HL-60/S4 (cell line): ENCODE measurements around the gene MYO5B.
"Not testable (repeated sequence)": the region's sequence is repeated elsewhere in the genome, so short reads cannot be mapped to it uniquely, and the experiment has no call there.

ENCODE experiments used
- in situ Hi-C: fragments of 300-500 bp; cut with MboI; formaldehyde crosslinking; loops from 2 replicates; pipeline ENCODE4 v1.14.3; 2022; ENCODE audit warnings: low sequenced_read_pairs

Gene MYO5B

DNA sequence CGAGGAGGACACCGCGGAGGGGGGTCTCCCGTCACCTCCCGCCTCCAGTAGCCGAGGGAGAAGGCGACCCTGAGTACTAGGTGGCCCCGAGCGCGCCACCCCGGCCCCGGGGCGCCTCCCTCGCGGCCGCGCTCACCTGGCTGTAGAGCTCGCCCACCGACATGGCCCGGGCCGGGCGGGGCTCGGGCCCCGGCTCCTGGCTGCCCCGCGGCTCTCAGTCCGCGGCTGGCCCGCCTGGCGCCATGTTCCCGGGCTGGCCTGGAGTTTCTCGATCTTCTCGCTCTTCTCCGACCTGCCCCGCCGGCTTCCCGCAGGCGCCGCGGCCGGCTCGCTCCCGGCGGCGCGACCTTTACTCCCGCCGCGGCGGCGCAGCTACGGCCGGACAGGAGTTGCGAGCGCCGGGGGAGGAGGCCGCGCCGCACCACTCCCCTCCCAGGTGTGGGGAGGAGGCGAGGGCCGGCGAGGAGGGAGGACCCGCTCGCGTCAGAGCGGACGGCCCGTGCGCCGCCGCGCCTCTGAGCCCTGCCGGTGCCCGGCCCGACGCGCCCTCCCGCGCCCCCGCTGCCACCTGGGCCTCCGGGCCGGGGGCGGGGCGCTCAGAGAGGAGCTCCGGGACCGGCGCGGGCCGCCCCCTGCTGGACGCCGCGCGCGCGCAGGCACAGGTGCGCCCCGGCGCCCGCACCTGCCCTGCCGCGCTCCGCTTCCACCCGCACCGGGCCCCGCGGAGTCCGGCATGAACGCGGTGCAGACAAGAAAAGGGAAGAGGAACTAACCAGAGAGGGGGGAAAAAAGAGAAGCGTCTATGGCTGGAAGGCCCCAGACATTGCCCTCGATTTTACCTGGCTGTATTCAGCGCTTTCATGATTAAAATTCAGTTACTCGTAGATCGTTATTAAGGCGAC, at the start of gene MYO5B:
Gene MYO5B, minus strand, starts transcription at position 517 of the 902 bp plus-strand sequence. Its CDS starts 354 bp downstream, at position 163.
- in situ Hi-C loops, result no loop called here

DNA sequence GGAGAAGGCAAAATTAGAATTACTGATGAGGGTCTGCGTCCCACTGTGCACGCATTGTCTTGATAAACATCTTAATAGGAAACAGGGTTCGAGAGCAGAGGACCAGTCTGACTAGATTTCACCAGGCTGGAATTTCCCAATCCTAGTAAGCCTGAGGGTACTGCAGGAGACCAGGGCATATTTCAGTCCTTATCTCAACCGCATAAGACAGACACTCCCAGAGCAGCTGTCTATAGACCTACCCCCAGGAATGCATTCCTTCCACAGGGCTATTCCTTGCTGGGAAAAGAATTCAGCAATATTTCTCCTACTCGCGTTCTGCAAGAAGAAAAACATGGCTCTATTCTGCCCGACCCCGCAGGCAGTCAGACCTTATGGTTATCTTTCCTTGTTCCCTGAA, 46.8 kb upstream of the MYO5B start:
- in situ Hi-C loops, result not testable (repeated sequence)

DNA sequence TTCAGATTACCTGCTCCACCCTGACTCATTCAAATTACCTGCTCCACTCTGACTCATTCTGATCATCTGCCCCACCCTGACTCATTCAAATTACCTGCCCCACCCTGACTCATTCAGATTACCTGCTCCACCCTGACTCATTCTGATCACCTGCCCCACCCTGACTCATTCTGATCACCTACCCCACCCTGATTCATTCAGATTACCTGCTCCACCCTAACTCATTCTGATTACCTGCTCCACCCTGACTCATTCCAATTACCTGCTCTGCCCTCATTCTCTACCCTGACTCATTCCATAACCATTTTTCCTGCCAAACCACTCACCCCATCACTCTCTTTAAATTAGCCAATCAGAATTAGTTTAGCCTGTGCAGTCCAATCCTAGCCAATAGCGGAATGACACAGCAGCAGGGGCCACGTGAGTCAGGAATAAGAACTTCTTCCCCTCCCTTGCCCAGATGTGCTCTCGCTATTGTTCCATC, 45.2 kb upstream of the MYO5B start:
- in situ Hi-C loops, result no loop called here

DNA sequence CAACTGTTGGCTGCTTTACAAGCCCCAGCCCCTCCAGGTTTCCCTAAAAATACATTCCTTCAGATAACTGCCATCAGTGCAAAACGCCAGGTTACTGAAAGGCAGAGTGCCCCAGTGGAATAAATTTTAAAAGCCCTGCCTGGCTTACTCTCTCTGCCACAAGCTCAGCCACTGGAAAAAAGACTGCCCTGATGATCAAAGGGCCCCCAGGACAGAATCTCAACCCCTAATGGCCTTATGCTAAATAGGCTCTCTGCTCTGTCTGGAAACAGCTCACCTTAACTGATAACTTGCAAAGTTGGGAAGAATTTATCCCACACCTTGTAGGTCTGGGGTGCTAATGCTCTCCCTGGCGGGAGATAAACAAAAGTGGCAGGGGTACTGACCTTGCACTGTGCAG, 37.5 kb upstream of the MYO5B start:
- in situ Hi-C loops, result no loop called here

DNA sequence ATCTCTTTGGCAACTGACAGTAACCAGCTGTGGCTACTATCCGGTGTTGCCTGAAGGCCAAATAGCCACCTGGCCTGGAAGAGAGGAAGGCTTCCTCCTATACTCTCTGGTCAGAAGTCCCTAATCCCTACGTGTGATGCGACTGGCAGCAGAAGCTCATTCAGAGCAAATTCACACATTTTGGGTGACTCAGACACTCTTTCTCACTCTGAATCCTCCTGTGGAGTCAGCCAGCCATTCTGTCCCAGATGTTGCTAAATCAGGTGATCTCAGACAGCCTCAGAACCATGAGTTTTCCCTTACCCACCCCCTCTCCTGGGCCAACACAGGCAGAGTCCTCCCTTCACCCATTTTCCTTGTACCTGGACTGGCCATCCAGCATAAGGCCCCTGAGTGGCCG, 36.7 kb upstream of the MYO5B start:
- in situ Hi-C loops, result no loop called here

DNA sequence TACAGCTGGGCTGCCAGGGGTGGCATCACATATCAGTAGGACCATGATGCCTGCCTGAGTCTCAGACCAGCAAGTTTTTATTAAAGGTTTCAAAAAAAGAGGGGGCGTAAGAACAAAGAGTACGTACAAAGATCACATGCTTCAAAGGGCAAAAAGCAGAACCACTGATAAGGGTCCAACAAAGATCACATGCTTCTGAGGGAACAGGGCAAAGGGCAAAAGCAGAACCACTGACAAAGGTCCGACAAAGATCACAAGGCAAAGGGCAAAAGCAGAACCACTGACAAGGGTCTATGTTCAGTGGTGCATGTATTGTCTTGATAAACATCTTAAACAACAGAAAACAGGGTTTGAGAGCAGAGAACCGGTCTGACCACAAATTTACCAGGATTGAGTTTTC, 25.3 kb upstream of the MYO5B start:
- in situ Hi-C loops, result not testable (repeated sequence)

DNA sequence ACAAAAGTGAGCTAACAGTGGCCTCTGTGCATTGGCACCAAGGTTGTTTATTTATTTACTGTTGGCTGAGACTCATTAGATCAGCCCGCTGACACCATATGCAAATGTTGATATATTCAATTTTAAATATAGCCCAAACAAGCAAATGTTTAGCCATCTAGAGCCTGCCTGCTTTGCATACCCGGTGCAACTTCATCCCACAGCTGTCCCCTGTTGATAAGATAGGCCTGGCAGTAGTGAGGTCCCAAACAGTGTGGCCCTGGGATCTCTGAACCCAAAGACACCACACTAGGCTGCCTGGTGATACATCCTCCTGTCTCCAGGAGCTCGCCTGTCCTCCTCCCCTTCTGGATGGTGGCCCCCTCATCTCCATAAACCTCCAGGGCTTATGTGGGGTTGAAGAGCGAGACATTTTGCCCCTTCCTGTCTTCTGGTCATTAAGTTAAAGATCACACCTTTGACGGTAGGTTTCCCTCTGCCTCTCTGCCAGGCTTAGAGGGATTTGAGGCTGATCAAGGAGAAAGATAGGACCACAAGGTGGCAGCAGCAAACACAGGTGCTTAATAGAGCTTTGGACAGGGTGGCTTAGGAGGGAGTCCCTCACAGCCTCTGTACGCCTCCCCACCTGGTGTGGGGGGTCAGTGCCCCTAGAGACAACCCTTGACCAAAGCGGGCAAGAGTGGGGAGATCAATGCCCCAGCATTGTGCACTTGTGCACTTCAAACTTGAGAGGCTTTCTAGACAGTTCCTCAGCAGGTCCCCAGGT, 23.7 kb upstream of the MYO5B start:
- in situ Hi-C loops, result no loop called here

DNA sequence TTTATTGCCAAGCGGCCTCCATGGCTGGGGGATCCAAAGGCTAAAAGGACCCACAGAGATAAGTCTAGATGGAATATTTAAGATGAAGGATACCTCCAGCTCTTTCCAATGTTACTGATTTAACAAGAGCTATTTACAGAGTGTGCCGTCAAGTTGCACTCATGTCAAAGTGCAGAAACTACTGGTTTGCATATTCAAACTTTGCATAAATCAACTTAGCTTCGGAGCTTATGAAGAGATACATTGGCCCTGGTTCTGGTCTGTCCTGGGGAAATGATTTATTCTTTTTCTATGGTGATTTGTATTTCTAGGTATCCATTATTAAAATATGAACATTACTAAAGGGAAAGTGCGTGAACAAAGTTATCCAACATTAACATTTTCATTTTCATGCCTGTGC, 14.4 kb upstream of the MYO5B start:
- in situ Hi-C loops, result no loop called here

DNA sequence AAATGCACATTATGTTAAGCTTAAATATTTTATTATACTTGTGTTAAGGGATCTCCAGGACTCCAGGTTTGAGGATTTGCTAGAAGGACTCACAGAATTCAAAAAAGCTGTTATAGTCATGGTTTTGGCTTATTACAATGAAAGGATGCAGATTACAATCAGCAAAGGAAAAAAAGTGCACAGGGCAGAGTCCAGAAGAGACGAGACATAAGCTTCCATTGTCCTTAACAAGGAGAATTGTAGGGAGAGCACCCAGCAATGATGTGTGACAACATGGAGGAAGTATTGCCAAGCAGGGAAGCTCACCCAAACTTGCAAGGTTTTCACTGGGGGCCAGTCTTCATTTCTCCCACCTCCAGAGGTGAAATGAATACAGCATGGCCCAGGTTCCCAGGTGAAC, 12.8 kb upstream of the MYO5B start:
- in situ Hi-C loops, result no loop called here

DNA sequence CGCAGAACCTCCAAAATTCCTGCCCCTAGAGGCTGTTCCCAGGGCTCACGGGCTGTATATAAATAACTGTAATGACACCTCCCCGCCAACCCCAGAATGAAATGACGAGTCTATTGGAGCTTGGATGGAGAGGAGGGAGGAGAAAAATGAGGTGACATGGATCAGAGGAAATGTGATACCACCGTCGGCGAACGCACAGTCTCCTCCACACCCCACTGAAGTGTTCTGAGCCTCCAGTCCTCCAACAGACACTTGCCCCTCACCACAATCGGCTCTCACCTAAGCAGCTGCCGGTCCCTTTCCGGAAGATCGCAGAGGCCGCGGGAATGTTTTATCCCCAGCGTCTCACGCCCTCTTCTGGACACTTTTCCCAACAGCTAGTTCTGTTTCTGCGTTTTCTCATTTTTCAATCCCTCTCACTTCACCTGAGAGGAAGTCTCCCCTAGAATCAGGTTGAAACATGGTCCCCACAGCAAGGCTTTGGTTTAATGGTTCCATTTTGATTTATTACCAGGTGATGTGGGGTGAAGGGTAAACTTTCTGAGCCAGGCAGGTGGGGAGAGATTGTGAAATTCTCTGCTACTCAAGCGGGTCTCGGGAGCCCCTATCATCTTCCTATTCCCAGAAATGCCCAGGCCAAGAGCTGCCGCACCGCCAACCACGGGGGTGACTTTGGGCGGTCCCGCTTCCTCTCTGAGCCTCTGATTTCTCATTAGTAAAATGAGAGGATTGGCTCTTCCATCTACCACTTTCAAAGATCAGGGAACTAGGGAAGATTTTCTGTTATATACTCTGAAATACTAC, 9.1 kb upstream of the MYO5B start:
- in situ Hi-C loops, result no loop called here

DNA sequence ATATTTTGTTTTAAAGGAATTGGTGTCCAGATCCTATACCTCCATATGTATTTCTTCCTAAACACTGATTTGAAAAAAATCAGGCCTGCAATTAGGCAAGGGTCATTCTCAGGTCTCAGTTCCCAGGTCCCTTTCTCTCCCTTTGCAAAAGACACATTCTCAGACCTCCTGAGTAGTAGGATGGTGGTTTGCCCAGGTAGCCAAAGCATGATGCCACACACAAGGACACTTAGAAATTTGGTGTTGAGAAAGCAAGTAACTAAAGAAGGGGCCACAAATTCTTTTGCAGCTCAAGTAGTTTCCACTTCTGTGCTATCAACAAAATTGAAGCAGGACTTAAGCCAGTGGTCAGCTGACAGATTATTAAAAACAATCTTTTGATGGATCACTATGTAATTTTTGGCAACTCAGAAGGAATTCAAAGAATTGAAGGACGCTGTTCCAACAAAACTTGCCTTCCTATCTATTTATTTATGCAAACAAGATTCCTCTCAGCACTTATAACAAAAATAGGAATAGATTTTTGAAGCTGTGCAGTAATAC, 6.6 kb upstream of the MYO5B start:
- in situ Hi-C loops, result no loop called here

DNA sequence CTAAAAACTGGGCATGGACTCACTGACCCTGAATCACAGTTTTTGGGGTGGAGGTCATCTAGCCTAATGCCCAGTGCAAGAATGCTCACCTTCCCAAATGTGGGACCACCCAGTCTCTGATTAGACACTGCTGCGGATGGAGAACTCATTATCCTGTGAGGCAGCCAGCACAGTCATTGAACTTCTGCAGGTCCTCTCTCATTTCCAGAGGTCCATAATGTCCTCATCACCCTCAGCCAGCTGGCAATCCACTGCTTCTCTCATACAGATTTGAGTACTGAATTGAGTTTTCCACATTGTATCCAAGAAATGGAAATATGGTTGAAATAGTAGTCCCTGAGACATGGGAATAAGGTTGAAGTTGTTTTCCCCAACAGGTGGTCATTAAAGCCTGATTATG, 5.0 kb upstream of the MYO5B start:
- in situ Hi-C loops, result no loop called here

DNA sequence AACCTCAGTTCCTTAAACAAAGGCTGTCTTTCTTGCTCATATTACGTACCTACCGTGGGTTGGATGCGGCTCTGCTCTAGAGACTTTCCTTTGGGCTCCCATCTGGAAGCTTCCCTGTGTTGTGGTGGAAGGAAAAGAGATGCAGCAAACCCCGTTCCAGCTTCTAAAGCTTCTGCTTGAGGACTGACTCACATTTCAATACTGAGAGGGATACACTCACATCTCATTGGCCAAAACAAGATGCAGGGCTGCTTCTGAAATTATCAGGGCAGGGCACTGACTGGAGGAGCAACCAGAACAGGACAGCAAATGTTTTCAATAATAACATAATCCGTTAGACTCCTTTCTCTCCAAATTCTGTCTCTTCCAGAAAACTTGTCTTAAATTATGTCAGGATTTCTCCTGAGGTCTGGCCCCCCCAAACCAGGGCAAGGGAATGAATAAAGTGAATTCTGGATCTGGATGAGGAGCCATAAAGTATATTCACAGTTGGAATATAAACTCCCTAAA, 4.5 kb upstream of the MYO5B start:
- in situ Hi-C loops, result no loop called here

DNA sequence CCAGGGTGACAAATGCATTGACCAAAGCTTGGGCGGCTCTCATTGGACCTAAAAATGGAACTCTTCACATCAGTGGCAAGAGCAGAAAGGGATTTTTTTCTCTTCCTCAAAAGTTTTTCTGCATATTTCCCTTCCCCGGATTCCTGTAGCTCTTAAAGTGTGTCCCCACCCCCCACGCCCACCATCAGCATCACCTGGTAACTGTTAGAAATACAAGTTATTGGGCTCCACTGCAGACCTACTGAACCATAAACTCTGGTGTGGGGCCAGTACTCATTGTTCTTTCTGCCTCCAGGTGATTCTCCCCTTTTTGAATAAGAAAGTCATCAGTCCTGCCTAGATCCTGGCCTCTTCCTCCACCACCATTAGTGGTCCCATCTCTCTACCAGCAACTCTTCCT, 1.3 kb upstream of the MYO5B start:
- in situ Hi-C loops, result no loop called here

DNA sequence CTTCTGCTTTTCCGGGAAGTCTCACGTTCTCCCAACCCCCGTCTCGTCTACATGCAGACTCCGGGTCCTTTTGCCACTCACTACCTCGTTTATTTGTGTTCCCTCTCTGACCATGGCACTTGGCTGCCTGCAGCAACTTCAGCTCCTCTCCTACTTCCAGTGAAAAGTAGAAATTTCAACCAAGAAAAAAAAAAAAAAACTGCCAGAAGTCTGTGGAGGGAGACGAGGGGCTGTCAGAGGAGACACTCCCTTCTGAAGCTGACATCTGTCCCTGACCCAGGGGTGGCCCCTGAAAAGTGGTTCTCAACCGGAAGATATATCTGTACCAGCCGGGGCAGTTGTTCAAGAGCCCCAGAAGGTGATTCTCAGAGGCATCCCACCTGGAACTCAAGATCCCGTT, 742 bp upstream of the MYO5B start:
- in situ Hi-C loops, result no loop called here

DNA sequence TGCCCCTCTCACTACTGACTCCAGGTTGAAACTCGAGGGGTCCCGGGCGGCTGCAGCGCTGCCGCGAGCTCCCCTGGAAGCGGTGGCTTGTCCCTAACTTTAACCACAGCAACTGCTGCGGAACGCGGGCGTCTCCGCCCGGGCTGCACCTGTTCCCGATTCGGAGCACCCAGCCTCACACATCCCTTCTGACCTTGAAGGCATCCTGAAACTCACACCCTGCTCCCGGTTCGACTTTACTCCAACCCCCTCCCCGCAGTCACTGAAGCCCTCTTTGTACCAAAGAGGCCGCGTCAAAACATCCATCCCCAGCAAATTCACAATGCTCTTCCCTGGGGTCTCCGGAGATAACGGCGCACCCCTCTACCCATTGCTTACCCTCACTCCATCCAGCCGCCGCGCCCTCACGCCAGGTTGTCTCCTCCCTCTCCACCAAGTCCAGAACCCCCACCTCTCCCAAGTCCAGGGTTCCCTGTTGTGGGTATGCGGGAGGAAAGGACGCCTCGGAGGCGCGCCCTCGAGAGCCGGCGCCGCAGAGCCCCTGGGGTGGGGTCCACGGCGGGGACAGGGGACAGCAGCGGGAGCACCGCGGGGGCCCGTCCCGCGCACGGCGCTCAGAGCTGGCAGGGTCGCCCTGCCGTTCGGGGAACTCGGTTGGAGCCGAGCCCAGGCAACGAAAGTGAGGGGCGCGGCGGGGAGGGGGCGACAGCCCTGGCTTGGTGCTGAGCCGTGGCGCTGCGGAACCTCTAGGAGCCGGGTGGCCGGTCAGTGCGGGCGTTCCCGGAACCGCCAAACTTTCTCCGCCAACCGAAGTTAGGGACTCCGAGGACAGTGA, 934 bp downstream of the MYO5B start:
- in situ Hi-C loops, result no loop called here

DNA sequence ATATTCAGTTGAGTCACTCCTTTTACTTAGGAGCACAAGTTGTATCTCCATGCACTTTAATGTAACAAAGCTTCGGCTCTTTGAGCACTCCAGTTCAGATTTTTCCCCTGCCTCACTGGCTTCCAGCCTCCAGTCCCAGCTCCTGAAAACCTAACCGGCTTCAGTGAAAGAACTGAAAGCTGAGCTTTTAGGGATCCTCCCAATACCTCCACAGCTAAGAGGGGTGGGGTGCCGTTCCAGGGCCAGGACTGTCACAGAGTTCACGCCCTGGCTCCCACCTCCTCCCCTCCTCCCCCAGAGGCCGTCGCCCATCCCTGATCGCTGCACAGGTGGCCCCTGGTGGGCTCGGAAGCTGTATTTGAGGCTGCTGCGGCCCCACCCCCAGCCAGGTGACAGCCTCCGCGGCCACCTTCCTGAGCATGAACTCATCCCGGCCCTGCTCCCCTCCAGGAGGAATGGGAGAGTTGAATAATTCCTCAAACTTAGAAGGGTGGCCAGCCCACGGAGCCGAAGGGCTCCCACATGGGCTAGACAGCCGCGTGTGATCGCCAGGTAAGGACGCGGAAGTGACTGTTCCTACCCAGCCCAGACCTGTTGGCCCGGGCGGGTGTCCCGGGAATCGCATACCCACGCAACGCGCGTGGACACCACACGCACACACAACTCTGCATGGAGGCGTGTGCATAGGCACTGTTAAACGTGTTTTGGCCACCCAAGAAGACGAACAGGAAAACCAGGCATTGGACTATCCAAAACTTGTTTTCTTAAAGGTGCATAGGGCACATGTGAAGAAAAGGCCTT, 1.8 kb downstream of the MYO5B start:
- in situ Hi-C loops, result no loop called here

DNA sequence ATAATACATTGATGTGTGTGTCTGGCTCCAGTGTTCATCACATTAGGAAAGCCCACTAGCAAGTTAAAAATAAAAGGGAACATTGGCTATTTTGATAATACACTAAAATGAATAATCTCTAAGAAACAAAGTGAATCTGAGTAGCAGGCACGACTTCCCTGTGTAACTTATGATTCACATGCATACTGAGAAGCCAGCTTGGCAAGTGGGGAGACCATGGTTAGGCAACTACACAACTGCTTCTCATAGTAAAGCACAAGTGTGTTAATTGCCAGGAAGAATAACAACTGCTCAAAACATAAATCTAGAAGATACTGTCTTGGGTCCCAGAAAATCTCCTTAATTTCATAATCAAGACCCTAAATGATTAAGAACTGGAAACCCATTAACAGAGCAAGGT, 4.0 kb downstream of the MYO5B start:
- in situ Hi-C loops, result no loop called here

DNA sequence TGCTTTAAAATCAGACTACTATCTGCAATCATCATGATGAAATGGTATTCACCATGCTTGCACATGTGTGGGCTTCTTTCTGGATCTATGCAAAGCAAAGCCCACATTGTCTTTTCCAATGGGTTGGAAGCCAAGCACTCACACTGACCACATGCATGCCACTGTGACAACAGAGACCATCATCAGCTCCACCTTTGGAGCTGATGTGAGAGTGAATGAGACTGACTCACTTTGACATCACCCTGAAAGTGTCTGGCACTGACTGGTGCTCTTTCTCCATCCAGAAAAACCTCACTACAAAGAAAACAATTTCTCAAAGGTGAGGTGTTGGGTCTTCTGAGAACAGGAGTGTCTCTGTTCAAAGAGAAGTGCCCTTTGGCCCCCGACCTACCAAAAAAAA, 4.7 kb downstream of the MYO5B start:
- in situ Hi-C loops, result no loop called here
